HepG2 (cell line): ENCODE results near the gene AHCY. TPM values are rescaled to one million over a fixed set of nuclear protein-coding genes. Genes with fewer than 3 reads are reported as not detected.
A peak's percentile ranks its signal among the peaks of the same experiment; 100 is the strongest.

ENCODE experiments used
- ATAC-seq: fragments of 200-7000 bp; cut with Tn5 transposase; 3 replicates; pipeline ENCODE4 v1.9.1; 2020; ENCODE audit warnings: mild to moderate bottlenecking, moderate library complexity
- BruUV-seq: library from RNA; stranded (reverse); fragments of 400-500 nt; replicated peaks from 2 replicates; lab custom pipeline; 2021; lab: Mats Ljungman, UMichigan
- CTCF ChIA-PET: fragments of 300-600 bp; formaldehyde crosslinking; extraction: SDS; loops from one replicate; lab custom pipeline; 2021; ENCODE audit warnings: low total read pairs, inconsistent platforms, low intra/inter-chr PET ratio; lab: Yijun Ruan, JAX
- POLR2A ChIA-PET: fragments of 350-600 bp; sonication (Branson Sonifier 250); formaldehyde crosslinking; loops from one replicate; lab custom pipeline; 2020; ENCODE audit warnings: antibody characterized with exemption, inconsistent platforms; lab: Yijun Ruan, JAX
- DNase-seq: peaks from one replicate; pipeline ENCODE4 v3.0.0-alpha.2; 2015; ENCODE audit warnings: low spot score
- FAIRE-seq: peaks from 3 replicates; lab custom pipeline; 2011; peaks lifted over from hg19 to GRCh38; lab: Jason Lieb, UNC
- H2AFZ ChIP-seq: one replicate; pipeline ENCODE4 v1.6.1; 2011; ENCODE audit warnings: low read length, inconsistent platforms
- H3K27ac ChIP-seq: fragments of 300-600 bp; 3 replicates; pipeline ENCODE4 v1.8.0; 2011; ENCODE audit warnings: mixed run types, mild to moderate bottlenecking, mixed read lengths, low read length, inconsistent platforms; ENCODE audit not compliant: insufficient read depth; ENCODE audit errors: extremely low read length
- H3K27me3 ChIP-seq, 2 experiments: fragments of 200-600 bp in 1 of 2; 2 replicates in 1 of 2; 3 replicates in 1 of 2; pipeline versions ENCODE4 v1.6.0 to v1.8.0; 2011; ENCODE audit warnings: low read length in 2 of 2, mild to moderate bottlenecking in 2 of 2, moderate library complexity in 2 of 2, inconsistent platforms in 1 of 2; ENCODE audit not compliant: insufficient read depth in 2 of 2, control insufficient read depth in 1 of 2
- H3K36me3 ChIP-seq, 2 experiments: fragments of 200-600 bp in 1 of 2; replicated peaks in 1 of 2; 2 replicates in 1 of 2; 3 replicates in 1 of 2; pipeline versions ENCODE4 v1.5.1 to v1.8.0; 2011; ENCODE audit warnings: low read length in 2 of 2, inconsistent platforms in 1 of 2; ENCODE audit not compliant: insufficient read depth in 2 of 2, control insufficient read depth in 1 of 2
- H3K4me1 ChIP-seq: 2 replicates; pipeline ENCODE4 v1.5.1; 2012; ENCODE audit warnings: low read length, inconsistent platforms; ENCODE audit not compliant: insufficient read depth
- H3K4me2 ChIP-seq: 2 replicates; pipeline ENCODE4 v1.6.0; 2011; ENCODE audit warnings: low read depth, low read length, inconsistent platforms
- H3K4me3 ChIP-seq, 3 experiments: fragments of 200-600 bp in 1 of 3; sonication (generic), shearing (Covaris generic) in 1 of 3; replicated peaks in 1 of 3; 2 replicates each; pipeline ENCODE4 v1.5.1; 2011 to 2016; ENCODE audit warnings: low read length in 3 of 3, inconsistent platforms in 2 of 3, low read depth in 2 of 3, mild to moderate bottlenecking in 2 of 3, control low read depth in 1 of 3, mixed read lengths in 1 of 3; ENCODE audit not compliant: insufficient read depth in 1 of 3
- H3K79me2 ChIP-seq: one replicate; pipeline ENCODE4 v1.6.1; 2011; ENCODE audit warnings: low read length, inconsistent platforms; ENCODE audit not compliant: insufficient read depth
- H3K9ac ChIP-seq: 2 replicates; pipeline ENCODE4 v1.6.0; 2011; ENCODE audit warnings: mild to moderate bottlenecking, low read depth, low read length, inconsistent platforms; ENCODE audit not compliant: insufficient read depth
- H3K9me3 ChIP-seq: 2 replicates; pipeline ENCODE4 v1.5.1; 2012; ENCODE audit warnings: mild to moderate bottlenecking, low read length
- H4K20me1 ChIP-seq: 2 replicates; pipeline ENCODE4 v1.6.0; 2011; ENCODE audit warnings: inconsistent platforms, mild to moderate bottlenecking, low read length, moderate library complexity; ENCODE audit not compliant: insufficient read depth
- LCORL ChIP-seq, 2 experiments: fragments of 450-650 bp in 1 of 2; sonication (generic) in 1 of 2; formaldehyde crosslinking in 1 of 2; IDR thresholded peaks; 2 replicates each; pipeline versions ENCODE4 v1.5.0 to v1.6.1; 2017 to 2020; ENCODE audit warnings: antibody characterized with exemption in 1 of 2, missing genetic modification reagents in 1 of 2
- MNT ChIP-seq: fragments of 450-650 bp; IDR thresholded peaks from 2 replicates; pipeline ENCODE4 v1.6.1; 2016
- NR2F6 ChIP-seq, 2 experiments: IDR thresholded peaks; 2 replicates each; pipeline ENCODE4 v1.6.1; 2016; ENCODE audit warnings: antibody characterized with exemption in 1 of 2, mild to moderate bottlenecking in 1 of 2
- PAXIP1 ChIP-seq: sonication (generic); formaldehyde crosslinking; conservative IDR thresholded peaks from 2 replicates; pipeline ENCODE4 v1.4.0; 2020; ENCODE audit warnings: mild to moderate bottlenecking, missing genetic modification reagents, moderate library complexity
- SMYD3 ChIP-seq: sonication (generic); formaldehyde crosslinking; IDR thresholded peaks from 2 replicates; pipeline ENCODE4 v1.8.1; 2023; ENCODE audit warnings: mild to moderate bottlenecking, missing genetic modification reagents
- ZNF629 ChIP-seq: sonication (generic); formaldehyde crosslinking; conservative IDR thresholded peaks from 2 replicates; pipeline ENCODE4 v1.5.0; 2020; ENCODE audit warnings: missing genetic modification reagents
- WGBS: methylation state at CpG from one replicate; pipeline ENCODE4 v1.1.6; 2017; ENCODE audit warnings: low lambda C conversion rate; 5-methylcytosine and 5-hydroxymethylcytosine counted together
- in situ Hi-C: cut with HindIII; loops from 2 replicates; pipeline ENCODE4 v1.10.0; 2017; ENCODE audit warnings: low pct_unique_long_range_greater_than_20kb; ENCODE audit not compliant: extremely low pct_ligation_motif_present
- intact Hi-C: fragments of 100-400 bp; cut with micrococcal nuclease; formaldehyde crosslinking; loops from one replicate; pipeline ENCODE4 v1.10.0; 2022; ENCODE audit not compliant: unreplicated experiment
- polyA plus RNA-seq, 8 experiments: library from polyadenylated mRNA; depleted of rRNA in 3 of 8; stranded (reverse) in 7 of 8; unstranded in 1 of 8; fragments of >200 nt; fragmentation: Illumina TruSeq in 4 of 8; extraction: Trizol in 4 of 8; gene quantifications; 2 replicates each; pipeline versions ENCODE4 v1.2.1 to v1.2.3, GENCODE V29; 2011 to 2016; ENCODE audit warnings: low read depth in 4 of 8, missing spikeins in 1 of 8, mixed read lengths in 1 of 8; ENCODE audit not compliant: insufficient read depth in 1 of 8
- total RNA-seq, 5 experiments: library from RNA; depleted of rRNA; stranded (reverse); fragments of >200 nt; fragmentation: Illumina TruSeq; extraction: Trizol; gene quantifications; 2 replicates each; pipeline ENCODE4 v1.2.3, GENCODE V29; 2016; ENCODE audit warnings: low read depth in 1 of 5
- TF ChIP-seq, protein P1 (sequence below): sonication (generic); formaldehyde crosslinking; IDR thresholded peaks from 2 replicates; pipeline ENCODE4 v1.4.0; 2020; ENCODE audit warnings: missing genetic modification reagents

Gene AHCY
- total and polyA plus RNA-seq, 2 of the 13 experiments (the other 11 are each of a cell fraction or from before 2014, with no cell fraction given): 407 to 419 TPM

DNA sequence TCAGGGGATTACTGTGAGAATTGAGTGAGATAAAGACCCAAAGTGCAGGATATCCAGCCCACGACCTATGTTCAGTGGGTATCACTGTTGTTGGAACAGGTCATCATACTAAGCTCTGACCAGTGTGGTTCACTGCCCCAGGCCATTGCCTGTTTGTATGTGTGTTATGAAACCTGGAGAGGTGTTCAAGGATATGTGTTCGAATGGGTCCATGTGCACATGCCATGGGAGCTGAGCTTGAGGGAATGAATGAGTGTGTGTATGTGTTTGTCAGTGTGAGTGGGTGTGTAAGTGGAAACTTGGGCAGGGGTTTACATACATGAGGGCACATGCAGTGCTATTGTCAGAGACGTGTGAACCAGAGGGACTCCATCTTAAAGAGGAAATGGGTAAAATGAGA lies 17.7 kb upstream of the AHCY start:
- Histone ChIP-seq H3K27ac (no peak overlapping the region), H3K4me2 (no peak overlapping the region), H2AFZ (no peak overlapping the region), H3K36me3 (no peaks in the 10 kb centered on the region), H3K4me1 (peaks cover 84% of the 10 kb centered on the region), H3K9ac (no peak overlapping the region), H3K79me2 (no peaks in the 10 kb centered on the region), H3K9me3 (no peaks in the 10 kb centered on the region), H3K4me3 (no peak overlapping the region)
- 45% methylated on average over 3 of the region's 3 CpGs for WGBS
- CTCF ChIA-PET: no interaction called here
- ATAC-seq (no peak), DNase-seq (no peak)
- POLR2A ChIA-PET: interaction anchor here (1.3 to 2.9 kb wide), 3 partner anchors 10 to 42 kb away, joined by 3 to 10 read pairs (median 3); partner anchors contain the start of gene ITCH
- intact Hi-C loops: no loop called here
- TF ChIP-seq MNT: 0 out of 2 replicates have a peak, but pooled peaks have one; percentile 4
- TF ChIP-seq SMYD3 (CRISPR knock-in tag): no peak
- 0 out of 2 replicates have a peak, but pooled peaks have one; percentile 0 for TF ChIP-seq ZNF629 (CRISPR knock-in tag)
- TF ChIP-seq, all 625 proteins: peak for 2
- BruUV-seq: no TSS peak
- in situ Hi-C loops: no loop called here
- no peaks in the 10 kb centered on the region for H4K20me1 ChIP-seq
- 0 out of 5 replicates have a peak, but pooled peaks cover 0 to 2% of the 10 kb centered on the region in 2 experiments for H3K27me3 ChIP-seq
- FAIRE-seq: no peak

DNA sequence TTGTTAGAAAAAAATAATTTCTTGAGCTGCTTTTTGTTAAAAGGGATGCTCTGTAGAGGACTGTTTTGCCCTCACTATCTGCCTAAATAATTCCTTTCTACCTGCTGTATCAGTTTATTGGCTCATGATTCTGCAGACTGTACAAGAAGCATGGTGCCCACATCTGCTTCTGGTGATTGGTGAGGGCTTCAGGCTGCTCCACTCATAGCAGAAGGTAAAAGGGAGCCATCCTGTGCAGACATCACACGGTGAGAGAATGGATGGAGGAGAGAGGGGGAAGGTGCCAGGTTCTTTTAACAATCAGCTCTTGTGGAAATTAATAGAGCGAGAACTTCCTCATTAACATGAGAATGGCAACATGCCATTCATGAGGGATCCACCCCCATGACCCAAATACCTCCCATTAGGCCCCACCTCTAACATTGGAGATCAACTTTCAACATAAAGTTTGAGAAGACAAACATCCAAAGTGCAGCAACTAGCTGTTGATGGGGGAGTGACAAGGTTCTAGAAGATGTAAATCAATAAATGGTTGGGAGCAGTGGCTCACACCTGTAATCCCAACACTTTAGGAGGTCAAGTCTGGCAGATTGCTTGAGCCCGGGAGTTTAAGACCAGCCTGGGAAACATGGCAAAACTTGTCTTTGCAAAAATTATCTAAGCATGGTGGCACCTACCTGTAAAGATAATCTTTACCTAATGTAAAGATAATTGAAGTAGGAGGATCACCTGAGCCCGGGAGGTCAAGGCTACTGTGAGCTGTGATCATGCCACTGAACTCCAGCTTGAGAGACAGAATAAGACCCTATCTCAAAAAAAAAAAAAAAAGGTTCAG lies 15.7 kb upstream of the AHCY start:
- ATAC-seq: peak; percentile 45
- peak; percentile 87 for TF ChIP-seq PAXIP1 (CRISPR knock-in tag)
- peak; percentile 79; the same call in 1 of the 2 replicates for TF ChIP-seq NR2F6 (IDR thresholded peaks at IDR 0.05)
- TF ChIP-seq NR2F6 (CRISPR knock-in tag; IDR thresholded peaks at IDR 0.05): 0 out of 2 replicates have a peak, but pooled peaks have one; percentile 55
- TF ChIP-seq, protein P1, sequence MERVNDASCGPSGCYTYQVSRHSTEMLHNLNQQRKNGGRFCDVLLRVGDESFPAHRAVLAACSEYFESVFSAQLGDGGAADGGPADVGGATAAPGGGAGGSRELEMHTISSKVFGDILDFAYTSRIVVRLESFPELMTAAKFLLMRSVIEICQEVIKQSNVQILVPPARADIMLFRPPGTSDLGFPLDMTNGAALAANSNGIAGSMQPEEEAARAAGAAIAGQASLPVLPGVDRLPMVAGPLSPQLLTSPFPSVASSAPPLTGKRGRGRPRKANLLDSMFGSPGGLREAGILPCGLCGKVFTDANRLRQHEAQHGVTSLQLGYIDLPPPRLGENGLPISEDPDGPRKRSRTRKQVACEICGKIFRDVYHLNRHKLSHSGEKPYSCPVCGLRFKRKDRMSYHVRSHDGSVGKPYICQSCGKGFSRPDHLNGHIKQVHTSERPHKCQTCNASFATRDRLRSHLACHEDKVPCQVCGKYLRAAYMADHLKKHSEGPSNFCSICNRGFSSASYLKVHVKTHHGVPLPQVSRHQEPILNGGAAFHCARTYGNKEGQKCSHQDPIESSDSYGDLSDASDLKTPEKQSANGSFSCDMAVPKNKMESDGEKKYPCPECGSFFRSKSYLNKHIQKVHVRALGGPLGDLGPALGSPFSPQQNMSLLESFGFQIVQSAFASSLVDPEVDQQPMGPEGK: peak; percentile 61
- no peak for TF ChIP-seq LCORL (IDR thresholded peaks at IDR 0.05)
- peak; percentile 69; the same call in 1 of the 2 replicates for TF ChIP-seq LCORL (CRISPR knock-in tag; IDR thresholded peaks at IDR 0.05)

More for the DNA sequence above, 15.7 kb upstream of the AHCY start:
- Histone ChIP-seq H3K4me1 (peaks cover 83% of the 10 kb centered on the region), H2AFZ (no peak overlapping the region), H3K27me3 (no peaks in the 10 kb centered on the region), H3K27ac (no peak overlapping the region), H3K36me3 (no peaks in the 10 kb centered on the region), H3K79me2 (no peaks in the 10 kb centered on the region), H3K4me2 (peak overlapping the region; percentile 23), H3K9ac (no peak overlapping the region), H3K4me3 (peak overlapping the region in 1 of 3 experiments; percentile 11; a peak in 1 of 6 replicates), H3K9me3 (no peaks in the 10 kb centered on the region), H4K20me1 (no peaks in the 10 kb centered on the region)
- POLR2A ChIA-PET: interaction anchor here (0.8 to 2.9 kb wide), 6 partner anchors 8 to 84 kb away, joined by 3 to 10 read pairs (median 4); partner anchors contain the start of genes AHCY and ITCH
- 7% methylated on average over 4 of the region's 4 CpGs for WGBS
- FAIRE-seq: peak; percentile 40
- in situ Hi-C loops: no loop called here
- no TSS peak for BruUV-seq
- intact Hi-C loops: no loop called here
- CTCF ChIA-PET: no interaction called here
- peak; percentile 69 for DNase-seq
